Stimulated activated CD8-positive, alpha-beta memory T cell treated with anti-CD3 and anti-CD28 coated beads, Interleukin-7, amount 100 ng/mL, for 24 hours (primary cell): Measurements from ENCODE around the gene SLC38A6.
A peak's percentile ranks its signal among the peaks of the same experiment; 100 is the strongest.

Experiments used
- DNase-seq: peaks from one replicate; pipeline ENCODE4 v3.0.0-alpha.2; 2020; ENCODE audit warnings: low read depth

The SLC38A6 gene

GRCh38 chr14:60981633-60982455 is 799 bp downstream of the SLC38A6 start:
- DNase-seq, result no peak

GRCh38 chr14:60984196-60984595 is 3.2 kb downstream of the SLC38A6 start:
- DNase-seq, result no peak

GRCh38 chr14:60986500-60986899 is 5.5 kb downstream of the SLC38A6 start:
- DNase-seq, result no peak

- no peak for DNase-seq
Observed at GRCh38 chr14:60989599-60989998, 8.6 kb downstream of the SLC38A6 start.

GRCh38 chr14:60998617-60999016 is 17.6 kb downstream of the SLC38A6 start:
- no peak for DNase-seq

- no peak for DNase-seq
Observed at GRCh38 chr14:60999536-60999935, 18.5 kb downstream of the SLC38A6 start.

- DNase-seq, result no peak
Observed at GRCh38 chr14:61003571-61003970, 22.5 kb downstream of the SLC38A6 start.

GRCh38 chr14:61019537-61019936 is 38.5 kb downstream of the SLC38A6 start:
- DNase-seq, result no peak

GRCh38 chr14:61025251-61026223 is 44.5 kb downstream of the SLC38A6 start:
- peak; percentile 4 for DNase-seq

GRCh38 chr14:61026526-61026925 is 45.5 kb downstream of the SLC38A6 start:
- DNase-seq, result no peak

- no peak for DNase-seq
Observed at GRCh38 chr14:61031026-61031425, 50.0 kb downstream of the SLC38A6 start.

GRCh38 chr14:61033054-61033453 is 52.0 kb downstream of the SLC38A6 start:
- no peak for DNase-seq

- DNase-seq, result no peak
Observed at GRCh38 chr14:61033855-61034254, 52.8 kb downstream of the SLC38A6 start.

GRCh38 chr14:61034416-61035120 is 53.5 kb downstream of the SLC38A6 start:
- no peak for DNase-seq

- no peak for DNase-seq
Observed at GRCh38 chr14:61037215-61037614, 56.2 kb downstream of the SLC38A6 start.

GRCh38 chr14:61041704-61042103 is 60.7 kb downstream of the SLC38A6 start:
- DNase-seq, result no peak

- no peak for DNase-seq
Observed at GRCh38 chr14:61042220-61042619, 61.2 kb downstream of the SLC38A6 start.

- DNase-seq, result no peak
Observed at GRCh38 chr14:61043506-61043905, 62.5 kb downstream of the SLC38A6 start.

- no peak for DNase-seq
Observed at GRCh38 chr14:61047021-61047420, 66.0 kb downstream of the SLC38A6 start.

GRCh38 chr14:61048640-61049039 is 67.6 kb downstream of the SLC38A6 start:
- no peak for DNase-seq

GRCh38 chr14:61050417-61050816 is 69.4 kb downstream of the SLC38A6 start:
- no peak for DNase-seq

- no peak for DNase-seq
Observed at GRCh38 chr14:61051051-61051450, 70.0 kb downstream of the SLC38A6 start.
